Activated CD4-positive, alpha-beta T cell treated with anti-CD3 and anti-CD28 coated beads, Interleukin-2, amount 50 U/mL, for 24 hours (primary cell): ENCODE measurements around the gene CWC25.
A peak's percentile ranks its signal among the peaks of the same experiment; 100 is the strongest.
"Not testable (repeated sequence)": the region's sequence is repeated elsewhere in the genome, so short reads cannot be mapped to it uniquely, and the experiment has no call there.

ENCODE experiments used
- DNase-seq, 2 donors: peaks; one replicate each; pipeline ENCODE4 v3.0.0-alpha.2; 2020; ENCODE audit warnings: low read depth in 1 of 2, low spot score in 1 of 2

Gene CWC25

GRCh38 chr17:38790148-38790707, 34.9 kb downstream of the CWC25 start:
- not testable (repeated sequence) for DNase-seq

- DNase-seq: no peak
These were observed 35.9 kb downstream of the CWC25 start for GRCh38 chr17:38789185-38789584.

- not testable (repeated sequence) for DNase-seq
These were observed 37.1 kb downstream of the CWC25 start for GRCh38 chr17:38787999-38788398.

- DNase-seq: no peak
These were observed 38.7 kb downstream of the CWC25 start for GRCh38 chr17:38786372-38786771.

GRCh38 chr17:38783227-38783626, 41.9 kb downstream of the CWC25 start:
- DNase-seq: no peak

- DNase-seq: no peak
These were observed 45.0 kb downstream of the CWC25 start for GRCh38 chr17:38779965-38780752.

GRCh38 chr17:38777641-38778250, 47.4 kb downstream of the CWC25 start:
- no peak for DNase-seq

- no peak for DNase-seq
These were observed 51.9 kb downstream of the CWC25 start for GRCh38 chr17:38773258-38773657.

GRCh38 chr17:38768417-38768816, 56.7 kb downstream of the CWC25 start:
- DNase-seq: no peak

- DNase-seq: no peak
These were observed 58.8 kb downstream of the CWC25 start for GRCh38 chr17:38766341-38766740.

GRCh38 chr17:38762231-38762630, 62.9 kb downstream of the CWC25 start:
- DNase-seq: no peak

- no peak for DNase-seq
These were observed 63.5 kb downstream of the CWC25 start for GRCh38 chr17:38761612-38762011.

- DNase-seq: no peak
These were observed 72.0 kb downstream of the CWC25 start for GRCh38 chr17:38753071-38753506.

- peak; percentile 89 to 98 for DNase-seq
These were observed 72.6 kb downstream of the CWC25 start, which contains the start of gene PSMB3 for GRCh38 chr17:38752308-38753070. TSS of gene PSMB3 (plus strand) at chr17:38752741. CDS start at chr17:38752827, 86 bp downstream.

GRCh38 chr17:38751808-38752307, 73.3 kb downstream of the CWC25 start:
- peak; percentile 78 to 93 for DNase-seq

GRCh38 chr17:38751144-38751807, 73.8 kb downstream of the CWC25 start:
- DNase-seq: no peak
